GM18505 (cell line): ENCODE data around the gene STRIT1.
A peak's percentile ranks its signal among the peaks of the same experiment; 100 is the strongest.

Source experiments
- ATAC-seq: cut with Tn5 transposase; IDR thresholded peaks from one replicate; pipeline ENCODE4 v1.9.1; 2021; ENCODE audit not compliant: unreplicated experiment
- POLR2A ChIP-seq: IDR thresholded peaks from 4 replicates; pipeline ENCODE4 v1.6.1; 2011; ENCODE audit warnings: borderline replicate concordance; ENCODE audit not compliant: insufficient read depth, insufficient read length; ENCODE audit errors: extremely low read depth

The STRIT1 gene

GRCh38 chr3:155323063-155323666, 29.7 kb upstream of the STRIT1 start:
- peak; percentile 85 for ATAC-seq
- TF ChIP-seq POLR2A: no peak

- TF ChIP-seq POLR2A: no peak
- ATAC-seq: no peak
Observed at GRCh38 chr3:155321418-155321817, 27.9 kb upstream of the STRIT1 start.

- no peak for TF ChIP-seq POLR2A
- ATAC-seq: no peak
Observed at GRCh38 chr3:155320934-155321333, 27.5 kb upstream of the STRIT1 start.

GRCh38 chr3:155318740-155319139, 25.3 kb upstream of the STRIT1 start:
- no peak for ATAC-seq

GRCh38 chr3:155317211-155317610, 23.7 kb upstream of the STRIT1 start:
- no peak for ATAC-seq
- TF ChIP-seq POLR2A: no peak

More at GRCh38 chr3:155318740-155319139, 25.3 kb upstream of the STRIT1 start:
- no peak for TF ChIP-seq POLR2A

GRCh38 chr3:155316426-155316825, 22.9 kb upstream of the STRIT1 start:
- no peak for TF ChIP-seq POLR2A
- ATAC-seq: no peak

GRCh38 chr3:155313916-155314315, 20.4 kb upstream of the STRIT1 start:
- ATAC-seq: no peak
- TF ChIP-seq POLR2A: no peak

GRCh38 chr3:155313300-155313699, 19.8 kb upstream of the STRIT1 start:
- no peak for TF ChIP-seq POLR2A
- ATAC-seq: no peak

- no peak for TF ChIP-seq POLR2A
- ATAC-seq: no peak
Observed at GRCh38 chr3:155312781-155313180, 19.3 kb upstream of the STRIT1 start.

- ATAC-seq: no peak
- TF ChIP-seq POLR2A: no peak
Observed at GRCh38 chr3:155309581-155309980, 16.1 kb upstream of the STRIT1 start.

GRCh38 chr3:155308831-155309230, 15.3 kb upstream of the STRIT1 start:
- TF ChIP-seq POLR2A: no peak
- no peak for ATAC-seq

GRCh38 chr3:155307183-155307582, 13.7 kb upstream of the STRIT1 start:
- no peak for TF ChIP-seq POLR2A
- ATAC-seq: no peak

GRCh38 chr3:155304394-155304793, 10.9 kb upstream of the STRIT1 start:
- no peak for TF ChIP-seq POLR2A
- no peak for ATAC-seq

GRCh38 chr3:155303540-155304097, 10.1 kb upstream of the STRIT1 start:
- no peak for TF ChIP-seq POLR2A
- ATAC-seq: no peak
